GM10847 (cell line): ENCODE measurements around the gene C9orf72.

ENCODE experiments used
- POLR2A ChIP-seq: IDR thresholded peaks from 2 replicates; pipeline ENCODE4 v1.6.1; 2011; ENCODE audit not compliant: insufficient read length; ENCODE audit errors: extremely low read depth

C9orf72 gene

GRCh38 chr9:27590651-27591050, 17.4 kb upstream of the C9orf72 start:
- no peak for TF ChIP-seq POLR2A

- TF ChIP-seq POLR2A, result no peak
Measured at GRCh38 chr9:27589462-27589861, 16.2 kb upstream of the C9orf72 start.

- no peak for TF ChIP-seq POLR2A
Measured at GRCh38 chr9:27586304-27586703, 13.0 kb upstream of the C9orf72 start.

- no peak for TF ChIP-seq POLR2A
Measured at GRCh38 chr9:27584931-27585330, 11.7 kb upstream of the C9orf72 start.

GRCh38 chr9:27582794-27583193, 9.5 kb upstream of the C9orf72 start:
- TF ChIP-seq POLR2A, result no peak

GRCh38 chr9:27581826-27582225, 8.5 kb upstream of the C9orf72 start:
- no peak for TF ChIP-seq POLR2A

GRCh38 chr9:27573634-27574590, 631 bp upstream of the C9orf72 start:
- TF ChIP-seq POLR2A, result no peak

- no peak for TF ChIP-seq POLR2A
Measured at GRCh38 chr9:27572566-27572917, 739 bp downstream of the C9orf72 start.

GRCh38 chr9:27572061-27572460, 1.2 kb downstream of the C9orf72 start:
- no peak for TF ChIP-seq POLR2A

- TF ChIP-seq POLR2A, result no peak
Measured at GRCh38 chr9:27571011-27571410, 2.3 kb downstream of the C9orf72 start.

- no peak for TF ChIP-seq POLR2A
Measured at GRCh38 chr9:27569406-27569805, 3.9 kb downstream of the C9orf72 start.

GRCh38 chr9:27566118-27566517, 7.2 kb downstream of the C9orf72 start:
- no peak for TF ChIP-seq POLR2A

GRCh38 chr9:27565696-27566095, 7.6 kb downstream of the C9orf72 start:
- TF ChIP-seq POLR2A, result no peak

GRCh38 chr9:27564670-27565069, 8.6 kb downstream of the C9orf72 start:
- no peak for TF ChIP-seq POLR2A

- no peak for TF ChIP-seq POLR2A
Measured at GRCh38 chr9:27563738-27564430, 9.4 kb downstream of the C9orf72 start.

- no peak for TF ChIP-seq POLR2A
Measured at GRCh38 chr9:27561685-27562084, 11.6 kb downstream of the C9orf72 start.

GRCh38 chr9:27560457-27560856, 12.8 kb downstream of the C9orf72 start:
- TF ChIP-seq POLR2A, result no peak

GRCh38 chr9:27558307-27558706, 15.0 kb downstream of the C9orf72 start:
- TF ChIP-seq POLR2A, result no peak
